ENCODE measurements around the gene CDK14. TPM values are rescaled to one million over a fixed set of nuclear protein-coding genes. Genes with fewer than 3 reads are reported as not detected.

Gene CDK14
- polyA plus RNA-seq, 3 donors: 1.7 to 2.5 (median 2.1) TPM

DNA sequence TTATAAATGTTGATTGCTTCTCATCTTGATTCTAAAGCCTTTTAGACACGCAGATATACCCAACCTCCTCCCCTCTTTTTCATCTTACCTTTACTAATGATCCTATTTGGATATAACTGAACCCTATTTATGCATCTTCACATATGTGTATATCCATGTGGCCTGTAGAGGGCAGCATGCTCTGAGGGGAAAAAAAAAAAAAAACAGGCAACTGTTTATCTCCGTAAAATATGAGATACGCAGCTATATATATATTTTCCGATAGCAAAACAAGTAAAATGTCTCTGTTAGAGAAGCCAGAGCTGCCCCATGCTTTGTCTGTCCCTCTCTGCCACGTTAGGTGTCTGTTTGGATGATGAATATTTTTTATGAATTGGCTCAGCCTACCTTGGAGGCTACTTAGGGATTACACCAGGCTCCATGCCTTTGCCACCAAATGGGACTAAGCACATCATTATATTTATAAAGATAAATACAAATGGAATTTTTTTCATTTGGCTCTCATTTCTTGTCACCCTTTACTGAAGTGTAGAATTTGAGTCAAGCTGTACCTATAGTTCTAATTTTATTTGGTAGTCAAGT lies 493.4 kb downstream of the CDK14 start:
- H4K20me1 ChIP-seq (ENCODE audit: insufficient read depth, low read length): no peaks in the 10 kb centered on the region
- H3K9ac ChIP-seq (ENCODE audit: insufficient read depth, low read length, poor library complexity, severe bottlenecking): no peak overlapping the region
- Mint-ChIP-seq H3K9me3 (peaks cover 0 to 2% (median 0%) of the 10 kb centered on the region in 7 donors), H3K4me3 (no peak overlapping the region), H3K4me1 (peaks cover 6% of the 10 kb centered on the region), H3K36me3 (no peaks in the 10 kb centered on the region), H3K27me3 (ENCODE audit: low read depth in 3 of 3) (no peaks in the 10 kb centered on the region), H3K27ac (no peak overlapping the region)
- TF ChIP-seq, protein P1, sequence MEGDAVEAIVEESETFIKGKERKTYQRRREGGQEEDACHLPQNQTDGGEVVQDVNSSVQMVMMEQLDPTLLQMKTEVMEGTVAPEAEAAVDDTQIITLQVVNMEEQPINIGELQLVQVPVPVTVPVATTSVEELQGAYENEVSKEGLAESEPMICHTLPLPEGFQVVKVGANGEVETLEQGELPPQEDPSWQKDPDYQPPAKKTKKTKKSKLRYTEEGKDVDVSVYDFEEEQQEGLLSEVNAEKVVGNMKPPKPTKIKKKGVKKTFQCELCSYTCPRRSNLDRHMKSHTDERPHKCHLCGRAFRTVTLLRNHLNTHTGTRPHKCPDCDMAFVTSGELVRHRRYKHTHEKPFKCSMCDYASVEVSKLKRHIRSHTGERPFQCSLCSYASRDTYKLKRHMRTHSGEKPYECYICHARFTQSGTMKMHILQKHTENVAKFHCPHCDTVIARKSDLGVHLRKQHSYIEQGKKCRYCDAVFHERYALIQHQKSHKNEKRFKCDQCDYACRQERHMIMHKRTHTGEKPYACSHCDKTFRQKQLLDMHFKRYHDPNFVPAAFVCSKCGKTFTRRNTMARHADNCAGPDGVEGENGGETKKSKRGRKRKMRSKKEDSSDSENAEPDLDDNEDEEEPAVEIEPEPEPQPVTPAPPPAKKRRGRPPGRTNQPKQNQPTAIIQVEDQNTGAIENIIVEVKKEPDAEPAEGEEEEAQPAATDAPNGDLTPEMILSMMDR (IDR thresholded peaks at IDR 0.05): peak; percentile 84
- H3K9me3 ChIP-seq (replicated peaks in 1 of 2; ENCODE audit: control insufficient read depth in 1 of 2, insufficient read depth in 1 of 2, low read length in 2 of 2): no peaks in the 10 kb centered on the region
- H2AFZ ChIP-seq (ENCODE audit: insufficient read depth, low read depth, low read length, poor library complexity, severe bottlenecking): peak overlapping the region; percentile 62
- no peaks in the 10 kb centered on the region for H3K27me3 ChIP-seq (ENCODE audit: control insufficient read depth in 2 of 2, insufficient read depth in 2 of 2, low read length in 2 of 2)
- WGBS (ENCODE audit: insufficient coverage): no CpG with 5 or more reads among the region's 5 CpGs
- no peaks in the 10 kb centered on the region for H3K36me3 ChIP-seq (replicated peaks in 1 of 2; ENCODE audit: control insufficient read depth in 1 of 2, insufficient read depth in 2 of 2, low read length in 2 of 2)
- DNase-seq: peak; percentile 6 to 21 (median 19)
- H3K79me2 ChIP-seq (ENCODE audit: insufficient read depth, low read length): no peaks in the 10 kb centered on the region
- intact Hi-C loops (cut with micrococcal nuclease): loop anchor here in 1 of 2 donors (5.0 kb wide), 1 partner anchor 548 kb away; no protein-coding TSS in a partner anchor
- H3K4me3 ChIP-seq (replicated peaks in 1 of 3; ENCODE audit: low read depth in 2 of 3, low read length in 3 of 3): peak overlapping the region in 1 of 3 experiments; percentile 37
- peak overlapping the region; percentile 55 for H3K4me2 ChIP-seq (replicated peaks; ENCODE audit: extremely low read depth, low read length, poor library complexity, severe bottlenecking)
- peaks cover 0 to 3% of the 10 kb centered on the region in 2 donors for H3K4me1 ChIP-seq (ENCODE audit: control insufficient read depth in 1 of 2, insufficient read depth in 2 of 2, low read length in 2 of 2)
- H3K27ac ChIP-seq (ENCODE audit: low read depth in 1 of 2, low read length in 2 of 2): no peak overlapping the region

DNA sequence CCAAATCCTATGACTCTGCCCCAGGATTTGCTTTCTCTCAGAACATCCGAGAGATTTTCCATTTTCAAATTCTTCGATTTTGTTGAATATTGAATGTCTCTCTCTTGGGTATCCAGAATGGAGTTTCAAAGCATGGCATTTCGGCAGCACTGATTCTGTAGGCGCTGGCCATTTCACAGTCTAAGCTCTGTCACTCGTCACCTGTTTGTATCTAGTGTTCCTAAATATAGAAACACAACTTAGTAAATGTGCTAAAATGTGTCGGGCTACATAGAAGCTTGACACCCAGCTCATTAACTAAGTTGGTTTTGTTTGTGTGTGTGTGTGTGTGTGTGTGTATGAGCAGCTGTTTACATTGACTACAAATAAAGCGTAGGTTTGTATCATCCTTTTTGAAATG lies 494.6 kb downstream of the CDK14 start:
- peaks cover 0 to 4% (median 1%) of the 10 kb centered on the region in 7 donors for H3K9me3 Mint-ChIP-seq
- no peak overlapping the region for H3K27ac ChIP-seq (ENCODE audit: low read depth in 1 of 2, low read length in 2 of 2)
- peak overlapping the region in 1 of 7 donors; percentile 35 for H3K27ac Mint-ChIP-seq
- DNase-seq: no peak
- H3K27me3 Mint-ChIP-seq (ENCODE audit: low read depth in 3 of 3): no peaks in the 10 kb centered on the region
- no peaks in the 10 kb centered on the region for H3K36me3 Mint-ChIP-seq
- H3K4me2 ChIP-seq (replicated peaks; ENCODE audit: extremely low read depth, low read length, poor library complexity, severe bottlenecking): no peak overlapping the region
- no peaks in the 10 kb centered on the region for H4K20me1 ChIP-seq (ENCODE audit: insufficient read depth, low read length)
- no peak overlapping the region for H3K4me3 ChIP-seq (replicated peaks in 1 of 3; ENCODE audit: low read depth in 2 of 3, low read length in 3 of 3)
- no peaks in the 10 kb centered on the region for H3K79me2 ChIP-seq (ENCODE audit: insufficient read depth, low read length)
- no peak overlapping the region for H3K9ac ChIP-seq (ENCODE audit: insufficient read depth, low read length, poor library complexity, severe bottlenecking)
- H3K9me3 ChIP-seq (replicated peaks in 1 of 2; ENCODE audit: control insufficient read depth in 1 of 2, insufficient read depth in 1 of 2, low read length in 2 of 2): no peaks in the 10 kb centered on the region
- H2AFZ ChIP-seq (ENCODE audit: insufficient read depth, low read depth, low read length, poor library complexity, severe bottlenecking): no peak overlapping the region
- H3K4me3 Mint-ChIP-seq: no peak overlapping the region
- H3K27me3 ChIP-seq (ENCODE audit: control insufficient read depth in 2 of 2, insufficient read depth in 2 of 2, low read length in 2 of 2): no peaks in the 10 kb centered on the region
- H3K4me1 ChIP-seq (ENCODE audit: control insufficient read depth in 1 of 2, insufficient read depth in 2 of 2, low read length in 2 of 2): peaks cover 0 to 3% of the 10 kb centered on the region in 2 donors
- H3K4me1 Mint-ChIP-seq: peaks cover 6% of the 10 kb centered on the region
- intact Hi-C loops (cut with micrococcal nuclease): no loop called here
- TF ChIP-seq, protein P1 (IDR thresholded peaks at IDR 0.05): no peak
- no peaks in the 10 kb centered on the region for H3K36me3 ChIP-seq (replicated peaks in 1 of 2; ENCODE audit: control insufficient read depth in 1 of 2, insufficient read depth in 2 of 2, low read length in 2 of 2)
- 100% methylated on average over 1 of the region's 7 CpGs for WGBS (ENCODE audit: insufficient coverage)
